ENCODE data around the gene TMEM63A.
"Not testable (repeated sequence)": the region's sequence is repeated elsewhere in the genome, so short reads cannot be mapped to it uniquely, and the experiment has no call there.

TMEM63A gene

DNA sequence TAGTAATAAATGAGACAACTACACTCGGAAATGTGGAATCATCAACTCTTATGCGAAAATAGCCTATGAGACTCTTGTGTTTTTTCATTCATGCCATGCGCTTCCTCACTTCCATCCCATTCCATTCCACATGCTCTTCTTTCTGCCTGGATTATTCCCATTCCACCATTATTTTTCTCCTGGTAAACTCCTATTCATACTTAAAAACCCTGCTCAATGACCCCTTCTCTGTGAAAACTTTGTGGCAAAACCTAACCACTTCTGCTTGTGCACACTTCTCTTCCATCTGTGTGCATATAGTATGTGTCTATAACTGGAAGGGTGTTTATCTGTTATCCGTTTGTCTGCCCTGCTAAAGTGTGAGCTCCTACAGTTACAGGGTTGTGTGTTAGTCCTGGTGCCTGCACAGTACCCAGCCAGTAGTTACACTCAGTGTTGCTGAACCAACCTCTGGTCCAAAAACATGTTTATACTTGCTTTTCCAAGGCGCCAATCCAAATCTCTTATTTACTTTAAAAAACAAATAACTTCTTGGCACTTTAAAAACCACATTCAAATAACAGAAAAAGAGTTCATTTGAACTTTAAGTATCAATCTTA, 61.6 kb downstream of the TMEM63A start:
- DNase-seq (ENCODE audit: low spot score): no peak

DNA sequence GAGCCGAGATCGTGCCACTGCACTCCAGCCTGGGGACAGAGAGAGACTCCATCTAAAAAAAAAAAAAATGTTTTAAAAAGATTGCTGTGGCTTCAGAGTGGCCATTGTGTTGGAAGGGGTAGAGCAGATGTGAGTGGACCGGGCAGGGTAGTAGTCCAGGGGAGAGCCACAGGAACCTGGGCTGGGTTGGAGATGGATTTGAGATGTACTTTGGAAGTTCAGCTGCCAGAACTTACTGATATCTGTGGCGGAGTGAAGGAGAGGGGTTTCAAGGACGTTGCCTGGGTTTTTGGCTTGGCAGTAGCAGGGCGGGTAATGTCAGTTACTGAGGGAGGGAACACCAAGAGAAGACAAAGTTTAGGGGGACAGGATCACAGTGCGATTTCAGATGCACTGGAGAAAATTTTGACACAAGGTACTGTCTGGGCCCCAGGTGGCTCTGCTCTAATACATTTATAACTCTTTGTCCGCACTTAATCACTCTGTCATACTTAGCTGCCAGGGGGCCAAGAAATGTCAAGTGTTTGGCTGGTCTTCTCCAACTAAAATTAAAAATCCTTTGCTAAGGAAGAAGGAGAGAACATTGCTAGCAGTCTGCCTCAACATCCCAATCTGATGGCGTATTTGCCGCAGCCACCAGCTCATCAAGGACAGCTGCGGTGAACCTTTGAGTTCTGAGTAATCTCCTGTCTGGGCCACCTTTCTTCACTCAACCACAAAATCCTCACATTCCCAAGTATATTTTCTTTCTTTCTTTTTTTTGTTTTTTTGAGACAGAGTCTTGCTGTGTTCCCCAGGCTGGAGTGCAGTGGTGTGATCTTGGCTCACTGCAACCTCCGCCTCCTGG, 62.6 kb downstream of the TMEM63A start:
- DNase-seq (ENCODE audit: low spot score): no peak

DNA sequence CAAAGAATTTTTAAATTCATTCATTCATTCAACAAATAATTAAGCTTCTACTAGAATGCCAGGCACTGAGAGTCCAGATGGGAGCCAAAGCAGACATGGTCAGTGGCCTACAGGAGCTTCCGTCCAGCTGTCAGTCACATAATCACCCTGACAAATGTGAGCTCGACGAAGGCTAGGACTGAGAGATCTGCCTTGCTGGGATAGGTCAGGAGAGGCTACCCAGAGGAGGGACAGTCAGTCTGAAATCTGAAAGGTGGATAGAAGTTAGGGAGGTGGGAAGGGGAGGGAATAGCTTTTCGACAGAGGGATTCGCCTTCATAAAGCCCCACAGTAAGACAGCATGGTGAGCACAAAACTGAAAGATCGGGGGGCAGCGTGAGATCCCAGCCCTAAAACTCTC, 64.0 kb downstream of the TMEM63A start:
- DNase-seq (ENCODE audit: low spot score): no peak

DNA sequence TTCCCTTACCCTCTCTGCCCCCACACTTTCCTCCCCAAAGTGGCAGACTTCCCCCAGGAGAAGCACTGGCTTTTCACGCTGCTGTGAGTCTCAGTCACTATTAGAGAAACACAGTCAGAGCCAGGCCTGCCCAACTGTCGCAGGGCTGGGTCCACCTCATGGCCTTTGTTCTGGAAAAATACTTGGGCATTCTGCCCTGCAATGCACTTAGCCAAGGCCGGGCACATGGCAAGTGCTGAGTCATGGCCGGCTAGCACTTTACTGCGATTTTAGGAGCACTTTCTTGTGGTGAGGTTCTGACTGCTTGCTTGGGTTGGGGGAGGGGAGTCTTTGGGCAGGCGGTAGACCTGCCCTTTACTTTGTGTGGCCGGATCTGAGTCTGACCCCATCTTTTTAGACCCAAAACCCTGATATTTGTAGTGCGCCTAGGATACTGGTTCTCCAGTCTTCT, 64.5 kb downstream of the TMEM63A start:
- DNase-seq (ENCODE audit: low spot score): peak; percentile 91

DNA sequence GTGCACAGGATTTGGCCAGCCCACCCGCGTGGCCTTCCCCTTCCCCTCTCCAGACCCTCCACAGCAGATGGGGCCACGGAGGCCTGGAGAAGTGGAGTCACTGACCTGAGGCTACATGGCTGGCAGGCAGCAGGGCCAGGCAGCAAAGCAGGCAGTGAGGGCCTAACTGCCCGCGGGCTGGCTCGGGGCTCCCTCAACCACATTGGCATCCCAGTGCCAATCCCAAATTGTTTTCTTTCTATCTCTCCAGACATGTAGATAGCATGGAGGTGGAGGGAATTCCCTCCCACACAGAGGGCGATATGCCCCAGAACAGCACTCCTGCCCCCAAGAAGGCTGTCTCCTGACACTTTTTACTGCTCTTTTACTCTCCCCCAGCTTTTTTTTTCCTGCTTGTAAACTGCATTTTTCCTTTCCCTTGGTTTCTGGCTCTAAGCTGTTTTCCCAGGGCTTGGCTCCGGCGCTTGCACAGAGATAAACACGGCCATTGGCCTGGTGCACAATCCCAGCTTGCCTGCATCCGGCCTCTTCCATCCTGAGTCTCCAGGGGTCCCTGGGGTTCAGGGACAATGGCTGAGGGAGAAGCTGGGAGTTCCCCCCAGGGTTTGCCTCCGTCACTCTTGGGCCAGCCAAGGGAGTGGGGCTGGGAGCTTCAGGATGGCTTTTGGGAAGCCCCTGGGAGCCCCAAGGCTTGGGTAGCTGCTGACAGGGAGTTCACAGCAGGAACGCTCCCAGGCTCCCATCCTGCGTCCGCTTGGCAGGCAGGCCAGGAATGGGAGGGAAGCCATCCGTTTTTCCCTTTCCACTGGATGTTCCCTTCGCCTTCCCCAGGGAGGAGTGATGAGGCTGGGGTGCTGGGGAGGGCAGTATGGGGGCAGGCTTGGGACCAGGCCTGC, 65.3 kb downstream of the TMEM63A start:
- no peak for DNase-seq (ENCODE audit: low spot score)

DNA sequence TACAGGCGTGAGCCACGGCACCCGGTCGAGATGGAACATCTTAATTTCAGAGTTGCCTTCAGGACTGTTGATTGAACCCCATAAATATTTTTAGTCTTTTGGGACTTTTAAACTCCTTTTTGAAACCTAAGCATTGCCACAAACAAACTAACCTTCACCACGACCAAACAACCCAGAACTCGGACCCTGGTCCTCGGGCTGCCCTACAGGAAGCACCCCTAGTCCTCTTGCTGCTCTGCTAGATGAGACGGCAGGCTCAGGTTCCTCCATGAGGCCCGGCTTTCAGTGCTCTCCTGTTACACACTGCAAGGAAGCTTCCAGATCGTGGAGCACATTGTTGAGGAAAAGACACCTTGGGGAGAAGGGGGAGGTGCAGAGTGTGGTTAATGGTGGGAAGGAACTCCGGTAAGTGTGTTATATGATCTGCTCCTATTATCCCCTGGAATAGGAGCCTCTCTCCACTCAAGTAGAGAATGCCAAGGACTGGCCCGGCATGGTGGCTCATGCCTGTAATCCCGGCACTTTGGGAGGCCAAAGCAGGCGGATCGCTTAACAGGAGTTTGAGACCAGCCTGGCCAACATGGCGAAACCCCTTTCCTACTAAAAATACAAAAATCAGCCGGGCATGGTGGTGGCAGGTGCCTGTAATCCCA, 66.5 kb downstream of the TMEM63A start:
- DNase-seq (ENCODE audit: low spot score): no peak

DNA sequence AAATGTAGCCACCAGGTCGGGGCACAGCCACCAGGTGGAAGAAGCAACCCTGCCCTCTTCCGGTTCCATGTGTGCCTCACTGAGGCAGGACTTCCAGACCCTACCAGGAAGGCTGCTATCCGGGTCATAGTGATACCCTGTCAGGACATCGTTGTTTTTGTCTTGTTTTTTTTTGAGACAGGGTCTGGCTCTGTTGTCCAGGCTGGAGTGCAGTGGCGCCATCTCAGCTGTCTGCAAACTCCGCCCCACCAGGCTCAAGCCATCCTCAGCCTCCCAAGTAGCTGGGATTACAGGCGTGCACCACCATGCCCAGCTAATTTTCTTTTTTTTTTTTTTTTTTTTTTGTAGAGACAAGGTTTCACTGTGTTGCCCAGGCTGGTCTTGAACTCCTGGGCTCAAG, 67.1 kb downstream of the TMEM63A start:
- DNase-seq (ENCODE audit: low spot score): not testable (repeated sequence)

DNA sequence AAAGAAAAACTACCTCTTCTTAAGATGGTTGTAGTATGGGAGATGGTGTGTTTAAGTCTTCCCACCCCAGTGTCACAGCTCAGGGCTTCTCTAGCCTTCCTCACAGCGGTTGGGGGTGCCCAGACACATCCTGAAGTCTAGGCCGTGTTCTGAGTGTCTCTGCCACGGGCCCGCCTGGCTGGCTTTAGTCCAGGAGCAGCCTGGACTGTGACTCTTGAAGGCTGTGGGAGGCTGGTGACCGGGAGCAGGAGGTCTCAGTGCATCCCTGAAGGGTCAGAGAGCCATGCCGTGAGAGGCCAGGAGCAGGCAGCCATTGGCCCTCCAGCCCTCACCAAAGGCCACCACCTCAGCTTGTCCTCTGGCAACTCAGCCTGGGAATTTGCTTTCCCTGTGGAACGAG, 67.8 kb downstream of the TMEM63A start:
- no peak for DNase-seq (ENCODE audit: low spot score)

DNA sequence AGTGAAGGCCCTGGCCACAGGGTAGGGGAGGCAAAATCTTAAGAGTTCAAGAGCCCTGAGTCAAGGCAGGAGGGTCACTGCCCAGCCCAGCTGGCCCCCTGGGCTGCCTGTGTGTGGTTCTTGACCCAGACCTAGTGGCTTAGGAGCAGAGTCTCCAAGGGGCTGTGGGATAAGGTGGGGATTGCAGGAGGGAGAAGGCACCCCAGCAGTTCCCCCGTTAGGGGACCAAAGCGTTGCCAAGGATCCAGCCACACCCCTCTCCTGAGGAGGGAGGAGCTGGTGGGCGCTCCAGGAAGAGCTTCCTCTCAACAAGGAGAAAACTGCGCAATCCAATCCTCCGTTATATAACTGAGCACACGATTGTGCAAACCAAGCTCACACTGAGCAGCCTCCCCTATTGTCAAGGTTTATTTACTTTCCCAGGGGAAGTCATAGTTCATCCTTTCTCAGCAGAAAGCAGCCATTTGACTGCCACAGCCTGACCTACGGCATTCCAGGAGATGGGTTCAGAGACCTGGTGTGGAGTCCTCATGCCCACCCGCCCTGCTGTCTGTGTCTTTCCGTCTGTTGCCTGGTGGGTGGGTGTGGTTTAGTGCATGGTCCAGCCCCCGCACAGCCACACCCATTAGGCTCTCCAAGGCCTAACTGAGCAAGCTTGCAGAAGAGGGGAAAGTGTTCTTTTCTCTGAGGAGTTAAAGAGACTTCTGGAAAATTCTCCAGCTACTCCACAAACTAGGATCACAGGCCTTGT, 68.8 kb downstream of the TMEM63A start:
- no peak for DNase-seq (ENCODE audit: low spot score)

DNA sequence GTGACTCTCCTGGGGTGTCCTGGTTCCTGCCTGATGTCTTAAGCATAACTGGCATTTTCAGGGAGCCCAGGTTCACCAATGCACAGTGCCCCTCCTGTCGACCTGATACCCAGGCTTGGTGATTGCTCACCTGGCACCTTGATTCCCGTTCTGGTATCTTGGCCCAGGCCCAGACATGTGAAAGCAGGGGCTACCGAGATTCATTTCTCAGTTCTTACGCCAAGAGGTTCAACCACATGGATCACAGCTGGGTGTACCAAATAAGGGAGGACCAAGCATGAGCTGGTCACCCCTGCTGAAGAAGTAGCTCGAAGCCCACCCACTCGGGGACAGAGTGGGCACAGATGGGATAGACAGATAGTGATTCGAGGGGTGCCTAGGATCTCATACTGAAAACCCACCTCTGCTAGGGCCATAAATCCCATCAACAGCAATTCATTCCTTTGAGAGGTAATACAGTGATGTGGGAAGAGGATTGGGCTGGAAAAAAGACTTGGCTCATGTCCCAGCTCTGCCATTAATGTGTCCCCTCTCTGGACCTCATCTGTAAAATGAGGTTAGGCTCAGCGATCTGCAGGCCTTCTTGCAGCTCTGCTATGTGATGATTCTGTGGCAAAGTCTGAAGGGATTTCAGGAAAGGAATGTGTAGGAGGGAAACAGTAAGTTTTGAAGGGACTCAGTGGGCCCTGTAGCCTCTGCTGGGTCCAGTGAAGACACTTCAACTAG, 69.5 kb downstream of the TMEM63A start:
- DNase-seq (ENCODE audit: low spot score): no peak

DNA sequence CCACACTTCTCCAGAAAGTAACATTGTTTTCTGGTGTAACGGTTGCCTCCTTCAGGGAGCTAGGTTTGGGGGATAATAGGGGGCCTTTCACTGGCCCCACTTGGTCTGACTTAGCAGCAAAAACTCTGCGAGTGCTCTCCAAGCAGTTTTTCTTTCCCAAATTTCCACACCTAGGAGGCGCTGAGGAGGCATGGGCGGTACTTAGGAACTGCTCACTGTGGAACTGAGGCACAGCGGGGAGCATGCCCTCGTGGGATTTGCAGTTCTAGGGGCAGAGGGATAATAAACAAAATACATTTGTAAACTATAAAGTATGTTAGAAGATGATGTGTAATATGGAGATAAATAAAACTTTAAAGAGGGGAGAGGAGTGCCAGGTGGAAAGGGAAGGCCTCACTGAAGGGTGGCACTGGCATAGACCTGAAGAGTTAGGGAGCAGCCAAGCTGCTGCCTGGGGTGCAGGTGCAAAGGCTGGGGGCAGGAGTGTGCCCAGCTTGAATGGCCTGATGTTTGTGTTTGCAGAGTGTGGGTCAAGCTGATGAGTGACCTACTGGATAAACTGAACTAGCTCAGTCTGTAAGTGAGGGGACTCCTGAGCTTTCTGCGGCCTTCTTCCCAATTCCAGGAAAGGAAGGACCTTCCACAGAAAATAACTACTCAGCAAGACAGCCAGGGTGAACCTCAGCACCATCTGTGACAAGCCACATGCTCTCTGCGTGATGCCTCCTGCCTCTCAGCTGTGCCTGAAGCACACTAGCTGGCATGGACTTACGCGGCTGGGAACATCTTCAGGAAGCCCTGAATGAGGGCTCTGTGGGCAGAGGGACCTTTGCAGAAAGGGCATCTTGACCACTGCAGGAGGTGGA, 70.3 kb downstream of the TMEM63A start:
- no peak for DNase-seq (ENCODE audit: low spot score)

DNA sequence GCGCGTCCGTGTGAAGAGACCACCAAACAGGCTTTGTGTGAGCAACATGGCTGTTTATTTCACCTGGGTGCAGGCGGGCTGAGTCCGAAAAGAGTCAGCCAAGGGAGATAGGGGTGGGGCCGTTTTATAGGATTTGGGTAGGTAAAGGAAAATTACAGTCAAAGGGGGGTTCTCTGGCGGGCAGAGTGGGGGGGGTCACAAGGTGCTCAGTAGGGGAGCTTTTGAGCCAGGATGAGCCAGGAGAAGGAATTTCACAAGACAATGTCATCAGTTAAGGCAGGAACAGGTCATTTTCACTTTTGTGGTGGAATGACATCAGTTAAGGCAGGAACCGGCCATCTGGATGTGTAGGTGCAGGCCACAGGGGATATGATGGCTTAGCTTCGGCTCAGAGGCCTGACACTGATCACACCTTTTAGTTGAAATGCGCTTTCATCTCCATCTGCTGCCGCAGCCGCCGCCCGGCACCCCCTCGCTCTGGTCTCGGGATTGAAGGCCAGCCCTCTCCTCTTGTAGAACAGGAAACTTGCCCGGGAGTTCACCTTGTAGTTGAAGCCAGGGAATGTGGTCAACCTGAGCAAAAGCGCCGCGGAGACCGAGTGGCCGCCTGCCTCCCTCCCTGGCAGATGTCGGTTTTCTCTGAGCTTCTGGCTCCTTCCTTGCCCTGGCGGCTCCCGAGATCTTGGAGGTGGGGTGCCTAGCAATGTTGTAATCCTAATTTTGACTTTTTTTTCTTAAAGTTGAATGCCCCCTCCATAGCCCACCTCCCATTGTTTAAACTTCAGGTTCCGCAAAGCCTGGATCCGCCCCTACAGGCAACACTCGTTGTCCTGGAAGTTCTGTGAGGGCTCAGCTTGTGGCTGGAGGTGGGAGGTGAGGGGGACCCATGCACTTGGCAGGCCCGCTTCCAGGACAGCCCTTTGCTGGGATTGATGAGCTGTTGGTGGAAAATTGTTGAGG, 71.3 kb downstream of the TMEM63A start:
- not testable (repeated sequence) for DNase-seq (ENCODE audit: low spot score)

DNA sequence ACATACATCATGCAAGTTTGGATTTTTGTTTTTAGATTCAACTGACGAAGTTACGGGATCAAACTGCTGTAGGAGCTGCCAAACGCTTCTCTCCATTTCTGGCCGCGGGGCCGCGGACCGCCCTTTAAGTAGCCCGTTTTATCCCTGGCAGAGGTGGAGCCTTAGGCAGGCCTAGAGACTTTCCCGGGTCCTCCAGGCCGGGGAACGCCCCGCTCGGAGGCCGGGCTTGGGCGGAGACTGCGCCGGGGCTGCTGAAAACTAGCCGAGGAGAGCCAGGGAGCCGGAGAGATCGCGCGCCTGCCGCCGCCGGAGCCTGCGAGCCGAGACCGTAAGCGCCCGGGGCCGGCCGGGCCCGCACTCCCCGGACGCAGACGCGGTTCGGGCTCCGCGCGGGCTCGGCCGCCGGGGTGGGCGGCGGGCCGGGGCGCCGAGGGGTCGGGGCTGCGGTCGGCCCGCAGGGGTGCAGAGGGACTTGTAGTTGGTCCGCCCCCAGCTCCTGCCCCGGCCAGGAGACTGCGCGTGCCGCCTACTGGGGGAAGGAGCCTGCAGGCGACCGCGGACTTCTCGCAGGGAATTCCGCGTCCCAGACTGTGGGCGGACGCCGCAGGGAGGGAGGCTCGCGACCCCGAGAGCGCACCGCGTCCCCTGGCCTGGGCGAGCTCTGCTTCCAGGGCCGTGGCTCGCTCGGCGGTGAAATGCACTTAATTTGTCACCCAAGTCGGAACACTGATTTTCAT, 72.2 kb downstream of the TMEM63A start, which contains the start of gene EPHX1:
TSS of gene EPHX1 (plus strand) at position 283 of the 737 bp plus-strand sequence. CDS start 18,606 bp downstream, outside the sequence.
- peak; percentile 81 for DNase-seq (ENCODE audit: low spot score)

DNA sequence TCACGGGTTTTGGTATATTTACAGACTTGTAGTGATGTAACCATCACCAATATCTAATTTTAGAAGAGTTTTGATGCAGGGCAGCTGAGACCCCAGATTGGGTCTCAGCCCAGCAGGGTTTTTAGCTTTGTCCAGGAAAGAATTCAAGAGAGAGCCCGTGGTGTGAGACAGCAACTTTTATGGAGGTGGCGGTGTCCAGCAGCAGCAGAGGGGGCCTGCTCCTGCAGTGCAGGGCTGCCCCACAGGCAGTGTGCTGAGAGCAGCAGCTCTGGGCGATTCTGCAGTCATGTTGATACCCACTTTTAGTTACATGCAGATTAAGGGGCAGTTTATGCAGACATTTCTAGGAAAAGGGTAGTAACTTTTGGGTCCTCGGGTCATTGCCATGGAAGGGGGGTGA, 74.0 kb downstream of the TMEM63A start:
- DNase-seq (ENCODE audit: low spot score): no peak

DNA sequence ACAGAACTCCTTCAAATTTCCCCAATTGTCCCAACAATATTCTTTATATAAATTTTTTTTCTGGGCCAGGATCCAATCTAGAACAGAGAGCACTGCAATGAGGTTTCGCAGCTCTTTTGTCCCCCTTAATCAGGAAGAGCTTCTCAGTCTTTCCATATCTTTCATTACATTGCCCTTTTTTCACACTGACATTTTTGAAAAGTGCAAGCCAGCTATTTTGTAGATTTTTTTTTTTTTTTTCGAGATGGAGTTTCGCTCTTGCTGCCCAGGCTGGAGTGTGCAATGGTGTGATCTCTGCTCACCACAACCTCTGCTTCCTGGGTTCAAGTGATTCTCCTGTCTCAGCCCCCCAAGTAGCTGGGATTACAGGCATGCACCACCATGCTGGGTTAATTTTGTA, 75.4 kb downstream of the TMEM63A start:
- not testable (repeated sequence) for DNase-seq (ENCODE audit: low spot score)

DNA sequence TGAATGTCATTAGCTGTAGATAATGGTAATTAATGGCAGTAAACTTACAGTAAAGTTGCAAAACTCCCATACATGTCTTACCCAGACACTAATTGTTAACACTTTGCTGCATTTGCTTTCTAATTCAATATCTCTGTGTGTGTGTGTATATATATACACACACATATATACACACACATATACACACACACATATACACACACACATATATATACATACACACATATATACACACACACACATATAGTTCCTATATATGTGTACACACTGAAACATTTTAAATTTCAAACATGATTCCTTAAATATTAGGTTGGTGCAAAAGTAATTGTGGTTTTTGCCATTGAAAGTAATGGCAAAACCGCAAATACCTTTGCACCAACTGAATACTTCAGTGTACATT, 75.9 kb downstream of the TMEM63A start:
- no peak for DNase-seq (ENCODE audit: low spot score)

DNA sequence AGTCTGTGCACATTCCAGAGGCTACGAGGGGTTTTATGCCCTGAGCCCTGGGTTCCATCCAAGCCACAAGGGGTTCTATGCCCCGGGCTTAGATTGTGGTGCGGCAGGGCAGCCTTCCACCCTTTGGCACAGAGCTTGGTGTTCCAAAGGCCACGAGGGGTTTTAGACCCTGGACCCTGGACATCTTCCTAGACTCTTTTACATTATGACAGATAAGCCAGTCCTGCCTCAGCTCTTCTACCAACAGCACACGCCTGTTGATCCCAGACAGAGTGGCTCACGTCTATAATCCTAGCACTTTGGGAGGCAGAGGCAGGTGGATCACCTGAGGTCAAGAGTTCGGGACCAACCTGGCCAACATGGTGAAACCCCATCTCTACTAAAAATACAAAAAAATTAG, 81.0 kb downstream of the TMEM63A start:
- not testable (repeated sequence) for DNase-seq (ENCODE audit: low spot score)

DNA sequence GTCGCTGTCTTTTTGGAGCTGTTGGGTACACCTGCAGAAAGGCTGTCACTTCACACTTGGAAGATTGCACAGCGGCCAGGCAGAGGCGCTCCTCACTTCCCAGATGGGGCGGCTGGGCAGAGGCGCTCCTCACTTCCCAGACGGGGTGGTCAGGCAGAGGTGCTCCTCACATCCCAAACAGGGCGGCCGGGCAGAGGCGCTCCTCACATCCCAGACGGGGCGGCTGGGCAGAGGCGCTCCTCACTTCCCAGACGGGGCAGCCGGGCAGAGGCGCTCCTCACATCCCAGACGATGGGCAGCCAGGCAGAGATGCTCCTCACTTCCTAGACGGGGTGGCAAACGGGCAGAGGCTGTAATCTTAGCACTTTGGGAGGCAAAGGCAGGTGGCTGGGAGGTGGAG, 86.1 kb downstream of the TMEM63A start:
- not testable (repeated sequence) for DNase-seq (ENCODE audit: low spot score)
